T-helper 2 cell treated with Interferon-gamma antibody and Interleukin-4, amounts not matched to agents 5 μg/mL and 100 μg/mL, for 36 hours (primary cell): Measurements from ENCODE around the gene KCNQ5.

Source experiments
- DNase-seq: peaks from one replicate; pipeline ENCODE4 v3.0.0; 2021; ENCODE audit warnings: low spot score
- H3K27ac Mint-ChIP-seq: one replicate; pipeline ENCODE4 v1.8.0; 2021; ENCODE audit warnings: mild to moderate bottlenecking, mixed read lengths
- H3K27me3 Mint-ChIP-seq: one replicate; pipeline ENCODE4 v1.8.0; 2021; ENCODE audit warnings: low read depth, mixed read lengths
- H3K36me3 Mint-ChIP-seq: one replicate; pipeline ENCODE4 v1.8.0; 2021; ENCODE audit warnings: low read depth, mixed read lengths
- H3K4me1 Mint-ChIP-seq: one replicate; pipeline ENCODE4 v1.8.0; 2021; ENCODE audit warnings: low read depth, mixed read lengths
- H3K4me3 Mint-ChIP-seq: one replicate; pipeline ENCODE4 v1.8.0; 2022; ENCODE audit warnings: mild to moderate bottlenecking, moderate library complexity, mixed read lengths
- H3K9me3 Mint-ChIP-seq: one replicate; pipeline ENCODE4 v1.8.0; 2021; ENCODE audit warnings: mixed read lengths

Gene KCNQ5

GRCh38 chr6:72624557-72625160 is 2.8 kb downstream of the KCNQ5 start:
- Mint-ChIP-seq H3K4me3 (peak overlapping the region; percentile 11), H3K36me3 (peaks cover 7% of the 10 kb centered on the region), H3K27me3 (no peaks in the 10 kb centered on the region), H3K9me3 (no peaks in the 10 kb centered on the region), H3K4me1 (peaks cover 48% of the 10 kb centered on the region), H3K27ac (no peak overlapping the region)
- DNase-seq: no peak

DNA sequence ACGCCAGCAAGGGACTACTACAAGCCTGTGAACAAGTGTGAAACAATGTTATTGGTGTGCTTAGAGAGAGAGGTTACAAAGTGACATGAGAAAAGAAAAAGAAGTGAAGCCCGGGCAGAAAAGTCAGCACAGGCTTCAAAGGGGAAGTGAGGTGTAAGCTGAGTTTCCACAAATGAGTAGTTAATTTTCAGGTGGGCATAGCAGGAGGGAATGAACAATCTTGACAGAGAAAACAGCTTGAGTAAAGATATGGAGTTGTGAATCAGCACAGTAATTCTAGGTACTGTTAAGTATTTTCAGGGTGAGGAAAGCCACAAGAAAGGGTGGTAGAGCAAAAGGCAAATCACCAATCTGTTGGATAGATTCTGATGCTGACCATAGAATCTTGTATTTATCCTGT is 4.3 kb downstream of the KCNQ5 start:
- Mint-ChIP-seq H3K9me3 (no peaks in the 10 kb centered on the region), H3K27me3 (no peaks in the 10 kb centered on the region), H3K4me1 (peaks cover 33% of the 10 kb centered on the region), H3K36me3 (peaks cover 7% of the 10 kb centered on the region), H3K4me3 (peak overlapping the region; percentile 33), H3K27ac (no peak overlapping the region)
- DNase-seq: peak; percentile 6

DNA sequence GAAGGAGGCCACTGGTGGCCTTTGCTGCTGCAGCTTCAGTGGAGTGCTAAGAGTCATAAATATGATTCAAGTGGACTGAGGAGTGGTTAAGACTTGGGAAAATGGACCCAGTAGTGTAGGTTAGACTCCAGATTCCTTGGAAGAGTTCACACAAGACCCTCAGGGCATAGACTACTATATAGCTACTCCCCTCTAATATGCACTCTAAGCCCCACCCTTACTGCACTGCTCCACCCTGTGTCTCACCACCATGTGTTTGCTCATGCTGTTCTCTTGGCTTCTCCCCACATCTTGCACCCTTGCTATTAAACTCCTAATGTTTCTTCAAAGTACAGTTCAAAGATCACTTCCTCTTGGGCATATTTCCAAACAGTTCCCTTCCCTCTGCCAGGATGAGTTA is 5.7 kb downstream of the KCNQ5 start:
- no peak for DNase-seq
- H3K4me1 Mint-ChIP-seq: peaks cover 32% of the 10 kb centered on the region
- H3K36me3 Mint-ChIP-seq: peaks cover 13% of the 10 kb centered on the region
- no peak overlapping the region for H3K4me3 Mint-ChIP-seq
- H3K27ac Mint-ChIP-seq: no peak overlapping the region
- no peaks in the 10 kb centered on the region for H3K27me3 Mint-ChIP-seq
- no peaks in the 10 kb centered on the region for H3K9me3 Mint-ChIP-seq

DNA sequence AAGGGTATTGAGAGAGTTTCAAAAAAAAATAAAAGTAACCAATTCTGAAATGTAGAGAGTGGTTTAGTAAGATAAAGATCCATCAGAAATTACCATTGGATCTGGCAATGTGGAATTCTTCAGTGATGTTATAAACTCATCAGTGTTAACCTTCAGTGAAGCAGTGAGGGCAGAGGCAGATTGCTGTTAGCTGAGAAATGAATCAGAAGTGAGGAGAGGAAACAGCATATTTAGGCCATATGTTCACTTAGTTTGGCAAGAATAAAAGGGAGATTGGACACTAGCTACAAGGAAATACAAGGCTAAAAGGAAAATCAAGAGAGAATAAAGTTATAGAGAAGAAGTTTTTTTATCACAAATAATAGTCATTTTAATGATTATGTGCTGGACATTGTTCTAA is 9.6 kb downstream of the KCNQ5 start:
- Mint-ChIP-seq H3K27me3 (no peaks in the 10 kb centered on the region), H3K4me1 (peaks cover 9% of the 10 kb centered on the region), H3K9me3 (no peaks in the 10 kb centered on the region)

DNA sequence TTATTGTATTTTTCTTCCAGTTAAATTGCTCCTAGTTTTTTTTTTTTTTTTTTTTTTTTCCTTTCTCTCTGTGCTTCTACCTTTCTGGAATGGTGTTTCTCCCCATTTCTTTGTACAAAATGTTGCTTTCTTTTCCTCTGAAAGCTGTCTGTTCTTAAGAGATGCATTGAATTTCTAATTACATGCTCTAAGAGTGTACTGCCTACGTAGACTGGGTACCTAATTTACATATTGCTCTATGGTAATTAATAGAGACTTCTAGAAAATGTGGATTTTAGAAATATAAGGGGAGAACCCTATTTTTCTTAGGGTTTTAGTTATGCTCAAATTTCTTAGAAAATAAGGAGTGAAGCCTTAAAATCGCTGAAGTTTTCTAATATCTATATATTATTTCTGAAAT is 13.8 kb downstream of the KCNQ5 start:
- Mint-ChIP-seq H3K27ac (no peak overlapping the region), H3K36me3 (peaks cover 13% of the 10 kb centered on the region), H3K4me1 (no peaks in the 10 kb centered on the region), H3K9me3 (no peaks in the 10 kb centered on the region), H3K4me3 (no peak overlapping the region), H3K27me3 (no peaks in the 10 kb centered on the region)
- no peak for DNase-seq

More for the DNA sequence above, 9.6 kb downstream of the KCNQ5 start:
- DNase-seq: no peak
- Mint-ChIP-seq H3K36me3 (peaks cover 12% of the 10 kb centered on the region), H3K27ac (no peak overlapping the region), H3K4me3 (no peak overlapping the region)

- Mint-ChIP-seq H3K36me3 (peaks cover 12% of the 10 kb centered on the region), H3K27ac (no peak overlapping the region), H3K9me3 (no peaks in the 10 kb centered on the region), H3K4me1 (no peaks in the 10 kb centered on the region), H3K27me3 (no peaks in the 10 kb centered on the region), H3K4me3 (no peak overlapping the region)
- no peak for DNase-seq
Measured at GRCh38 chr6:72636215-72636614, 14.4 kb downstream of the KCNQ5 start.

DNA sequence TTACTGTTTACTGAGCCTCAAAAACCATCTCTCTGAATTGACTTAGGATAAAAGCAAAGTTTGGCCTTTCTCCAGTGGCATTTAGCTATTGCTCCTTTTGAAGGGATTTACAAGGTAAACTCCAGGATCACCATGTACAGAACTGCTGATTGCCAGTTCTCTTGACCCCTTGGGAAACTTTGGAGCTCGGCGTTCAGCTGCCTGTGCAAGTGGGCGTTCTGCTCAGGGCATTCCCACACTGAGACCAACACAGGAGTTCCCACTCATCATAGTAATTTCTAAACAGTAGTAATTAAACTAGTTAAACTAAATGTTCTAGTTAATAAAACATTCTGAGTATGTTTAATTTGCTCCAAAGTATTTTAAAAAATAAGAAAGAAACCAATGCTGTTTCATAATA is 14.9 kb downstream of the KCNQ5 start:
- Mint-ChIP-seq H3K9me3 (no peaks in the 10 kb centered on the region), H3K27ac (no peak overlapping the region), H3K36me3 (peaks cover 9% of the 10 kb centered on the region), H3K4me3 (no peak overlapping the region), H3K4me1 (no peaks in the 10 kb centered on the region), H3K27me3 (no peaks in the 10 kb centered on the region)
- DNase-seq: no peak

DNA sequence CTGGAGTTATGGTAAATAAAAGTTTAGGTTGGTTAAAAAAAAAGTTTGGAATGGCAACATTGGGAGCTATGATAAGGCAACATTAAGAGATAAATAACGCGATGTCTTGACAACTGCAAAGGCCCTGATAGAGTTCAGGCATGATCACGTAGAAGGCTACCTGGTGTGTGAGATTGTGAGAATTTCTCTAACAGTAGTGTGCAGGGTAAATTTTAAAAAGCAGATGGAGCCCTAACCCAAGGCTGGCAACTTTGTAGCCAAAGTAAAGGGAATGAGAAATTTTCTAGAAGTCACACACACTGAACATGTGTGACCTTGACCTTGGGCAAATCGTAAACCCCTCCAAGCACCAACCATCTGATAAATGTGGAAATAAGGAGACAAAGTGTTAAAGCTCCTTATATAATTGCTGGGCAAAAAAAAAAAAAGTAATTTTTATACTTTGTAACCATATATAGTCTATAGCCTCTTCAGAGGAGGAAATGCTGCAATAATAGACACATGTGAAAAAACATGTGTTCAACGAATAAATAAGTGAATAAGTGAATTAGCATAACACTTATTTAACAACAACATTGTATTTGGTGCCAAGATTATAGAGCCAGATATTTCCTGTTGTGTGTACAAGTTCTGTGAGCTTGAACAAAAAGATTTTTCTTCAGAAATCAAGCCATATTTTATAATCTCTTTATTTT is 18.2 kb downstream of the KCNQ5 start:
- H3K27me3 Mint-ChIP-seq: no peaks in the 10 kb centered on the region
- H3K36me3 Mint-ChIP-seq: peaks cover 3% of the 10 kb centered on the region
- H3K27ac Mint-ChIP-seq: no peak overlapping the region
- peaks cover 6% of the 10 kb centered on the region for H3K4me1 Mint-ChIP-seq
- no peak for DNase-seq
- H3K4me3 Mint-ChIP-seq: no peak overlapping the region
- no peaks in the 10 kb centered on the region for H3K9me3 Mint-ChIP-seq

DNA sequence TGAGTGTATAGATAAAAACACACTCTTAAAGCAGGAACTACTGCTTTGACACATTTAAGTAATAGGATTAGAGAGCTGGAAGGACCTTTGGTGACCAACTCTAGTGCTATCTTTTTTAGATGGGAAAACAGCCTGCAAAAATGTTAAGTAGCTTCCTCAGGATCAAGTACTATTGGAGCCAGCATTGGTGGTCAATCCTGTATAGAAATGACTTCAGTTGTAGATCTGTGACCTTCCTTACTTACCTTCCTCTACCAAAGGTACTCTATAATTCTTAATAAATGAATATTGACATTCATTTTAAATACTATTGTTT is 18.7 kb downstream of the KCNQ5 start:
- Mint-ChIP-seq H3K4me3 (no peak overlapping the region), H3K27me3 (no peaks in the 10 kb centered on the region), H3K27ac (no peak overlapping the region)

DNA sequence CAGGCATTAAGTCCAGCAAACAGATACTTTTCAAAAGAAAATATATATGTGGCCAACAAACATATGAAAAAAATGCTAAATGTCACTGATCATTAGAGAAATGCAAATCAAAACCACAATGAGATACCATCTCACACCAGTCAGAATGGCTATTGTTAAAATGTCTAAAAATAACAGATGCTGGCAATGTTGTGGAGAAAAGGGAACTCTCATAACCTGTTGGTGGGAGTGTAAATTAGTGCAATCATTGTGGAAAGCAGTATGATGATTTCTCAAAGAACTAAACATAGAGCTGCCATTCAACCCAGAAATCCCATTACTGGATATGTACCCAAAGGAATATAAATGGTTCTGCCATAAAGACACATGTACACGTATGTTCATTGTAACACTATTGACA is 20.6 kb downstream of the KCNQ5 start:
- Mint-ChIP-seq H3K9me3 (no peaks in the 10 kb centered on the region), H3K4me1 (peaks cover 10% of the 10 kb centered on the region), H3K27ac (no peak overlapping the region), H3K4me3 (no peak overlapping the region), H3K36me3 (peaks cover 5% of the 10 kb centered on the region), H3K27me3 (no peaks in the 10 kb centered on the region)
- DNase-seq: no peak

More for the DNA sequence above, 18.7 kb downstream of the KCNQ5 start:
- H3K4me1 Mint-ChIP-seq: peaks cover 6% of the 10 kb centered on the region
- DNase-seq: no peak
- H3K9me3 Mint-ChIP-seq: no peaks in the 10 kb centered on the region
- H3K36me3 Mint-ChIP-seq: peaks cover 3% of the 10 kb centered on the region

DNA sequence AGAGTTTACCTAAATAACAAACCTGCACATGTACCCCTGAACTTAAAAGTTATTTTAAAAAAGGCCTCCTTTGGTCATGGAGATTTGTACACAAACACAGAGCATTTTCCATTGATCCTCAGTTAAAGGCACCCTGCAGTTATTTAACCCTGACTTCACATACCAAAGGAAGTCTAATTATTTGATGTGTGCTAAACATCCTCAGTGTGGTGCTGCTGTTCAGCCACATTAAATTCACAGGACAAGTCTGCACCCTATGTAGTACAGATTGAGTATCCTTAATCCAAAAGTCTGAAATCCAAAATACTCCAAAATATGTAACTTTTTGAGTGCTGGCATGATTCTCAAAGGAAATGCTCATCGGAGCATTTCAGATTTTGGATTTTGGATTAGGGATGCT is 21.4 kb downstream of the KCNQ5 start:
- Mint-ChIP-seq H3K4me3 (no peak overlapping the region), H3K4me1 (peaks cover 10% of the 10 kb centered on the region), H3K9me3 (no peaks in the 10 kb centered on the region), H3K36me3 (peaks cover 5% of the 10 kb centered on the region), H3K27me3 (no peaks in the 10 kb centered on the region), H3K27ac (no peak overlapping the region)
- DNase-seq: no peak

DNA sequence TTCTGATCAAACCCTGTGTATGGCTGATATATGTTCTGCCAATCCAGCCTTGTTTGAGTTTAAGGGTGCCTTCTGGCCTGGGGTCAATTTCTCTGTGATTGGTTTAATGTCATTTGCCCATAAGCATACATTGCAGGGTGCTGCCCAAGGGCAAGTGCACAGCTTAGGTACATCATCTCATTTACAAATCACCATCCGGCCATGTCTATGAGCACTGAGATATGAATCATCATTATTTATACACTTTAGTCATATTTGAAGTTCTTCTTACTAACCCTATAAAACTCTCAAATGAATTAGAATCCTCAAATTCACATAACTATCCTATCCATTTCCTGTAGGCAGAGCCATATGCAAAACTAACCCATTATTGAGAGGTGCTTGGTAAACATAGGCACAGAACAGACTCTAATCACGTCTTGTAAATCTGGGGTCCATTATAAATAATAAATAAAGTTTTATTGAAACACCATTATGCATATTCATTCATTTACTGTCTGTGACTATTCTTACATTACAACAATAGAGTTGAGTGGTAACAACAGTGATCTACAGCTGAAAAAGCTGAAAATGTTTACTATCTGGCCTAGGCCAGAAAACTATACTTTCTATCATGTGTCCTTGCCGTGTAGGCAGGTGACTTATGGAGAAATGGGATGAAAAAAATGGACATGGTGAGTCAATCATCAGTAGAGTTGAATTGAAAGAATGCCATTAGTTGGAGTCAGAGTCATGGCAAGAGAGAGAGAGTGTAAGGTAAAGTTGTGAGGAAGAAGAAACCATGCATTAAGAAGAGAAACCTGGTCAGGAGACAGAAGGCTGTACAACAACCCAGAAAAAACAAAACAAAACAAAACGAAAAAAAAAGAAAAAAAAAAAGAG is 25.0 kb downstream of the KCNQ5 start:
- Mint-ChIP-seq H3K4me3 (no peak overlapping the region), H3K36me3 (peaks cover 5% of the 10 kb centered on the region), H3K4me1 (peaks cover 27% of the 10 kb centered on the region), H3K27me3 (no peaks in the 10 kb centered on the region), H3K27ac (no peak overlapping the region), H3K9me3 (no peaks in the 10 kb centered on the region)
- no peak for DNase-seq

GRCh38 chr6:72647489-72647888 is 25.6 kb downstream of the KCNQ5 start:
- peaks cover 5% of the 10 kb centered on the region for H3K36me3 Mint-ChIP-seq
- no peaks in the 10 kb centered on the region for H3K27me3 Mint-ChIP-seq
- H3K27ac Mint-ChIP-seq: no peak overlapping the region
- H3K4me3 Mint-ChIP-seq: no peak overlapping the region
- H3K9me3 Mint-ChIP-seq: no peaks in the 10 kb centered on the region
- H3K4me1 Mint-ChIP-seq: peaks cover 28% of the 10 kb centered on the region
- no peak for DNase-seq
